ENCODE results near the gene IGF2BP2. TPM values are rescaled to one million over a fixed set of nuclear protein-coding genes. Genes with fewer than 3 reads are reported as not detected.

IGF2BP2 gene
- total and polyA plus RNA-seq, 2 of the 13 experiments (the other 11 are each of a cell fraction or from before 2014, with no cell fraction given) = 6.5 to 46.0 TPM

- in situ Hi-C loops (cut with HindIII; ENCODE audit: extremely low pct_ligation_motif_present, low pct_unique_long_range_greater_than_20kb) = no loop called here
- Histone ChIP-seq H3K79me2 (ENCODE audit: insufficient read depth, low read length) (no peaks in the 10 kb centered on the region), H3K4me3 (replicated peaks in 1 of 3; ENCODE audit: insufficient read depth in 1 of 3, low read depth in 2 of 3, low read length in 3 of 3) (no peak overlapping the region), H2AFZ (ENCODE audit: low read length) (no peak overlapping the region), H3K9ac (ENCODE audit: insufficient read depth, low read depth, low read length) (no peak overlapping the region), H3K36me3 (replicated peaks in 1 of 2; ENCODE audit: control insufficient read depth in 1 of 2, insufficient read depth in 2 of 2, low read length in 2 of 2) (no peaks in the 10 kb centered on the region), H3K4me2 (ENCODE audit: low read depth, low read length) (no peak overlapping the region), H3K4me1 (ENCODE audit: insufficient read depth, low read length) (peaks cover 40% of the 10 kb centered on the region), H4K20me1 (ENCODE audit: insufficient read depth, low read length) (no peaks in the 10 kb centered on the region), H3K9me3 (ENCODE audit: low read length) (no peaks in the 10 kb centered on the region), H3K27ac (ENCODE audit: extremely low read length, insufficient read depth, low read length) (no peak overlapping the region), H3K27me3 (ENCODE audit: control insufficient read depth in 1 of 2, insufficient read depth in 2 of 2, low read length in 2 of 2) (no peaks in the 10 kb centered on the region; a peak in 2 of 5 replicates)
- TF ChIP-seq ZNF460 (CRISPR knock-in tag; IDR thresholded peaks at IDR 0.05; ENCODE audit: borderline replicate concordance) (no peak), ZNF703 (CRISPR knock-in tag; IDR thresholded peaks at IDR 0.05; ENCODE audit: borderline replicate concordance) (no peak)
- no TSS peak for BruUV-seq (replicated peaks)
- intact Hi-C loops (cut with micrococcal nuclease; ENCODE audit: unreplicated experiment) = no loop called here
- WGBS (ENCODE audit: low lambda C conversion rate) = 50% methylated on average over 3 of the region's 3 CpGs
- no peak for DNase-seq (ENCODE audit: low spot score)
- no peak for ATAC-seq
- ChIA-PET CTCF (ENCODE audit: low intra/inter-chr PET ratio, low total read pairs) (no interaction called here), POLR2A (no interaction called here)
- FAIRE-seq = no peak
These were observed 18.3 kb upstream of the IGF2BP2 start for GRCh38 chr3:185843126-185843525.

DNA sequence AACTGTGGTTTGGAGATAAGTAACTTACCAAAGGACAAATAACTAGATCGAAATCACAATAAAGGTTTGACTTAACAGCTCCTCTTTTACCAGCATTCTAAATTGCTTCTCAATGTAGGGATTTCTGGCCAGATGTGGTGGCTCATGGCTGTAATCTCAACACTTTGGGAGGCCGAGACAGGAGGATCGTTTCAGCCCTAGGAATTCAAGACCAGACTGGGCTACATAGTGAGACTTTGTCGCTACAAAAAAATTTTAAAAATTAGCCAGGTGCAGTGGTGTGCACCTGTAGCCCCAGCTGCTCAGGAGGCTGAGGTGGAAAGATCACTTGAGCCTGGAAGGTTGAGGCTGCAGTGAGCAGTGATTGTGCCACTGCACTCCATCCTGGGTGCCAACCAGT is 17.4 kb upstream of the IGF2BP2 start:
- in situ Hi-C loops (cut with HindIII; ENCODE audit: extremely low pct_ligation_motif_present, low pct_unique_long_range_greater_than_20kb) (no loop called here), intact Hi-C loops (cut with micrococcal nuclease; ENCODE audit: unreplicated experiment) (no loop called here)
- TF ChIP-seq PLSCR1 (CRISPR knock-in tag; IDR thresholded peaks at IDR 0.05; ENCODE audit: borderline replicate concordance) (no peak), ZNF629 (CRISPR knock-in tag; conservative IDR thresholded peaks at IDR 0.05) (0 out of 2 replicates have a peak, but pooled peaks have one; percentile 0)
- 54% methylated on average over 4 of the region's 4 CpGs for WGBS (ENCODE audit: low lambda C conversion rate)
- CTCF ChIA-PET (ENCODE audit: low intra/inter-chr PET ratio, low total read pairs) = no interaction called here
- no peak for DNase-seq (ENCODE audit: low spot score)
- Histone ChIP-seq H3K27ac (ENCODE audit: extremely low read length, insufficient read depth, low read length) (no peak overlapping the region), H3K9me3 (ENCODE audit: low read length) (no peaks in the 10 kb centered on the region), H3K27me3 (ENCODE audit: control insufficient read depth in 1 of 2, insufficient read depth in 2 of 2, low read length in 2 of 2) (no peaks in the 10 kb centered on the region; a peak in 2 of 5 replicates), H3K9ac (ENCODE audit: insufficient read depth, low read depth, low read length) (no peak overlapping the region), H4K20me1 (ENCODE audit: insufficient read depth, low read length) (no peaks in the 10 kb centered on the region), H3K4me2 (ENCODE audit: low read depth, low read length) (no peak overlapping the region), H3K79me2 (ENCODE audit: insufficient read depth, low read length) (no peaks in the 10 kb centered on the region), H2AFZ (ENCODE audit: low read length) (no peak overlapping the region), H3K36me3 (replicated peaks in 1 of 2; ENCODE audit: control insufficient read depth in 1 of 2, insufficient read depth in 2 of 2, low read length in 2 of 2) (no peaks in the 10 kb centered on the region), H3K4me3 (replicated peaks in 1 of 3; ENCODE audit: insufficient read depth in 1 of 3, low read depth in 2 of 3, low read length in 3 of 3) (no peak overlapping the region), H3K4me1 (ENCODE audit: insufficient read depth, low read length) (peaks cover 36% of the 10 kb centered on the region)
- no peak for ATAC-seq
- POLR2A ChIA-PET = interaction anchor here (0.8 to 1.2 kb wide), 2 partner anchors 17 to 26 kb away, joined by 3 read pairs; no protein-coding TSS in a partner anchor
- no peak for FAIRE-seq
- no TSS peak for BruUV-seq (replicated peaks)
